AG10803 (cell line): Measurements from ENCODE around the gene PCBP1.
"Not testable (repeated sequence)": the region's sequence is repeated elsewhere in the genome, so short reads cannot be mapped to it uniquely, and the experiment has no call there.

Experiments used
- DNase-seq: peaks from one replicate; pipeline ENCODE4 v3.0.0; 2010; ENCODE audit warnings: low read depth
- H3K4me3 ChIP-seq: 2 replicates; pipeline ENCODE4 v1.5.1; 2011; ENCODE audit warnings: mild to moderate bottlenecking, low read length, control low read depth
- CTCF ChIP-seq: conservative IDR thresholded peaks from 2 replicates; pipeline ENCODE4 v1.5.1; 2011; ENCODE audit warnings: mild to moderate bottlenecking, low read length, control low read depth, inconsistent platforms

PCBP1 gene

GRCh38 chr2:70088598-70089219 is 1.4 kb downstream of the PCBP1 start:
- DNase-seq = no peak
- H3K4me3 ChIP-seq = peak overlapping the region; percentile 96
- no peak for TF ChIP-seq CTCF

GRCh38 chr2:70089220-70089982 is 2.1 kb downstream of the PCBP1 start:
- H3K4me3 ChIP-seq = peak overlapping the region; percentile 96
- no peak for DNase-seq
- TF ChIP-seq CTCF = no peak

DNA sequence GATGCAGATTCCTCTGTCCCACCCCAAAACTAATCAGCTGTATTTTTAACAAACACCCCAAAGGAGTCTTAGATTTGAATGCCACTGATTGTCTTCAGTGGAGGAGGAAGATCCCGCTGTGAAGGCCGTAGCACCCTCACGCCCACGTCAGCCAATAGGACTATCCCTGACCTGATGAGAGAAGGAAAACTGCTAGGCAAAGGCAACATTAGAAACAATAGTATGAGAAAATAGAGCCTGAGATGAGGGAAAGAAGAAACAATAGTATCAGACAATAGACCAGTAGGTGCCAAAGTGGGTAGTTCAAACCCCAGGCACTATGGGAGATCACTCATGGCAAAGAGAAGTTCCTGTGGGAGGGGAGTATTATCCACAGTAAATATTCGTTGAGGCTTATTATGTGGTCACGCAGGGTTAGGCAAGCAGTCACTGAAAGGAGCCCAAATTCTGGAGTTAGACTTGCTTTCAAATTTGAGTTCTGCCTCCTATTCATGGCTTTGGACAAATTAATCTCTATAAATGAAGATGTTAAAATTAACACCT is 2.8 kb downstream of the PCBP1 start:
- no peak for DNase-seq

GRCh38 chr2:70090706-70091334 is 3.5 kb downstream of the PCBP1 start:
- H3K4me3 ChIP-seq = no peak overlapping the region
- DNase-seq = no peak
- TF ChIP-seq CTCF = no peak

More for the DNA sequence above, 2.8 kb downstream of the PCBP1 start:
- peak overlapping the region; percentile 96 for H3K4me3 ChIP-seq
- TF ChIP-seq CTCF = no peak

DNA sequence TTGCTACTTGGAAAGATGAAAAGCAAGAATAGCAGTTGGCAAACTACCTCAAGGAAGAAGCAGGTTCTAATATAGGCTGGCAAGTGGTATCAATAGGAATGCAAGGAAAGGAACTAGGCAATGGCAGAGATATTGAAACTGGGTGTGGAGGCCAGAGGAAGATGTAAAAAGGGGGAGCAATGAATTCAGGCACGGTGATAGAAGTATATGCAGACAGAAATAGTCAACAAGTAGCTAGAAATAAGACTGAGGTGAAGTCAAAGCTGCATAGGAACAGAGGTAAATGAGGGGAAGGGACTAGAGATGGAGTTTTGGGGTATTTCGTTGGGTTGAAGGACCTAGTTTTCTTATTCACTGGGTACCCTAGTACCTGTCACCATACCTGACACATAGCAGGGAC is 4.1 kb downstream of the PCBP1 start:
- no peak overlapping the region for H3K4me3 ChIP-seq
- no peak for TF ChIP-seq CTCF
- no peak for DNase-seq

DNA sequence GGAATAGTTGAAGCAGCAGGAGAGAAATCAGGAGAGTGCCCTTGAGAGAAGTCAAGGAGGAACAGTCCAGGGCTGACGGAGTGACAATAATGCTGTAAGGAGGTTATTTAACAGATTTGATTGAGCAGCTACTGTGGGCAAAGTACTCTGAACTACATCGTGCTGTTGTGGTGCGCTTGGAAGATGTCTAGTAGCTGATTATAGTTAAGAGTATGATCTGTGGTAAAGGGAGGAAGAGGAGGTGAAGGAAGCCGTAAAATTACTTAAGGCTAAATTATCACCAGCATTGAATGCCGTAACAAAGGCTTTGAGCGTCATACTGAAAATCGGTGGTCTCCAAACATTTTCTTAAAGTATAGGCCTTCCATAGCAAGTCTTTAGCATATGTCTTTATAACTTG is 4.5 kb downstream of the PCBP1 start:
- no peak overlapping the region for H3K4me3 ChIP-seq
- DNase-seq = no peak
- no peak for TF ChIP-seq CTCF

DNA sequence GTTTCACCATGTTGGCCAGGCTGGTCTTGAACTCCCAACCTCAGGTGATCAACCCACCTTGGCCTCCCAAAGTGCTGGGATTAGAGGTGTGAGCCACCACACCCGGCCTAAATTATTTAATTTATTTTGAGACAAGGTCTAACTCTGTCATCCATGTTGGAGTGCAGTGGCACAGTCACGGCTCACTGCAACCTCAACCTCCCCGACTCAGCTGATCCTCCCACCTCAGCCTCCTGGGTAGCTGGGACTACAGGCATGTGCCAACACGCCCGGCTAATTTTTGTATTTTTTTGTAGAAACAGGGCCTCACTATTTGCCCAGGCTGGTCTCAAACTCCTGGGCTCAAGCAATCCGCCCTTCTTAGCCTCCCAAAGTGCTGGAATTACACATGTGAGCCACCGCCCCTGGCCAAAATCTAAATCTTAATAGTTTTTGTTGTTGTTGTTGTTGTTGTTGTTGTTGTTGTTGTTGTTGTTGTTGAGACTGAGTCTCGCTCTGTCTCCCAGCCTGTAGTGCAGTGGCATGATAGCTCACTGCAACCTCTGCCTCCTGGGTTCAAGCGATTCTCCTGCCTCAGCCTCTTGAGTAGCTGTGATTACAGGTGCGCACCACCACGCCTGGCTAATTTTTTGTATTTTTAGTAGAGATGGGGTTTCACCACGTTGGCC is 5.4 kb downstream of the PCBP1 start:
- not testable (repeated sequence) for DNase-seq, H3K4me3 ChIP-seq
